ENCODE results near the gene ATXN2. TPM values are rescaled to one million over a fixed set of nuclear protein-coding genes. Genes with fewer than 3 reads are reported as not detected.

Gene ATXN2
- total and polyA plus RNA-seq, 9 of the 15 experiments (the other 6 are each of a cell fraction or from before 2014, with no cell fraction given): 16.8 to 67.8 (median 29.3) TPM

DNA sequence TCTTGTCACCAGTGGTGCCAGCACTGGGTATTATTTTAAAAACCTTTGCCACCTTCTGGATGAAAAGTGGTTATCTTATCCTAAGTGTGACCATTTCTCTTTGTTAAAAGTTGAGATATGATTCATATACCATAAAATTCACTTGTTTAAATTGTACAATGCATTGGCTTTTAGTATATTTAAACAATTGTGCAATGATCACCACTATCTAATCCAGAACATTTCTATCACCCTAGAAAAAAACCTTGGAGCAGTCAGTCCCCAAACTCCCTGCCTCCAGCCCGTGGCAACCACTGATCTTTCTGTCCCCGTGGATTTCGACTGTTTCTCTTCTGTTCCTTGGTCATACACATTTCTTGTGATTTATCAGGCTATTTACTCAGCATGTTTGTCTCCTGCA is 165.1 kb downstream of the ATXN2 start:
- DNase-seq (ENCODE audit: extremely low read depth in 1 of 4, low spot score in 3 of 4) (no peak), FAIRE-seq (no peak), ATAC-seq (no peak)
- Histone ChIP-seq H3K4me3 (no peak overlapping the region), H4K20me1 (replicated peaks; ENCODE audit: control insufficient read depth, insufficient read depth, low read length) (peaks cover 44% of the 10 kb centered on the region), H3K36me3 (ENCODE audit: control insufficient read depth, insufficient read depth, low read length) (peaks cover 70% of the 10 kb centered on the region; the same call in 2 of the 3 replicates), H3K27me3 (ENCODE audit: control insufficient read depth in 2 of 2, insufficient read depth in 2 of 2, low read length in 2 of 2) (no peaks in the 10 kb centered on the region), H3K9me3 (replicated peaks; ENCODE audit: control insufficient read depth, insufficient read depth, low read depth, low read length) (no peaks in the 10 kb centered on the region), H3K9ac (ENCODE audit: insufficient read depth in 1 of 2, low read depth in 2 of 2, low read length in 2 of 2) (peak overlapping the region in 1 of 2 experiments; percentile 9; a peak in 1 of 4 replicates), H3K4me1 (replicated peaks in 1 of 2; ENCODE audit: control insufficient read depth in 2 of 2, insufficient read depth in 2 of 2, low read length in 2 of 2) (peaks cover 22 to 55% of the 10 kb centered on the region in 2 experiments), H3K27ac (ENCODE audit: extremely low read depth, low read depth, low read length) (peak overlapping the region; percentile 28; the same call in 2 of the 3 replicates), H3K79me2 (ENCODE audit: control insufficient read depth, insufficient read depth, low read length) (peaks cover 97% of the 10 kb centered on the region), H3K4me2 (ENCODE audit: insufficient read depth, low read length) (no peak overlapping the region), H3K9me1 (ENCODE audit: control insufficient read depth, insufficient read depth, low read length) (no peaks in the 10 kb centered on the region), H2AFZ (ENCODE audit: low read depth, low read length) (no peak overlapping the region)
- in situ Hi-C loops (cut with MboI) (no loop called here), intact Hi-C loops (cut with micrococcal nuclease) (no loop called here)
- ChIA-PET POLR2A (interaction anchor here (1.0 to 2.3 kb wide), 5 partner anchors 8 to 18 kb away, joined by 4 to 16 read pairs (median 5); no protein-coding TSS in a partner anchor), CTCF (ENCODE audit: low intra/inter-chr PET ratio) (no interaction called here)
- BruUV-seq (replicated peaks): no TSS peak
- peak; percentile 48; the same call in 1 of the 2 replicates for TF ChIP-seq CEBPB (tag; IDR thresholded peaks at IDR 0.05)
- no peak for TF ChIP-seq GATAD2A (IDR thresholded peaks at IDR 0.05)
- 42% methylated on average over 3 of the region's 3 CpGs for WGBS (ENCODE audit: insufficient coverage, low coverage, missing lambda C conversion rate)

- no peaks in the 10 kb centered on the region for H3K9me1 ChIP-seq (ENCODE audit: control insufficient read depth, insufficient read depth, low read length)
- no peaks in the 10 kb centered on the region for H3K9me3 ChIP-seq (replicated peaks; ENCODE audit: control insufficient read depth, insufficient read depth, low read depth, low read length)
- 87% methylated on average over 6 of the region's 6 CpGs for WGBS (ENCODE audit: insufficient coverage, low coverage, missing lambda C conversion rate)
- DNase-seq (ENCODE audit: extremely low read depth in 1 of 4, low spot score in 3 of 4): no peak
- H3K27ac ChIP-seq (ENCODE audit: extremely low read depth, low read depth, low read length): no peak overlapping the region
- H3K9ac ChIP-seq (ENCODE audit: insufficient read depth in 1 of 2, low read depth in 2 of 2, low read length in 2 of 2): no peak overlapping the region
- ChIA-PET CTCF (ENCODE audit: low intra/inter-chr PET ratio) (no interaction called here), POLR2A (interaction anchor here (2.5 kb wide), 1 partner anchor 12 kb away, joined by 11 read pairs; no protein-coding TSS in a partner anchor)
- H3K36me3 ChIP-seq (ENCODE audit: control insufficient read depth, insufficient read depth, low read length): peaks cover 65% of the 10 kb centered on the region; the same call in 2 of the 3 replicates
- H3K4me3 ChIP-seq: no peak overlapping the region
- H3K79me2 ChIP-seq (ENCODE audit: control insufficient read depth, insufficient read depth, low read length): peaks cover 96% of the 10 kb centered on the region
- H3K4me1 ChIP-seq (replicated peaks in 1 of 2; ENCODE audit: control insufficient read depth in 2 of 2, insufficient read depth in 2 of 2, low read length in 2 of 2): peaks cover 23 to 56% of the 10 kb centered on the region in 2 experiments
- no peak for ATAC-seq
- intact Hi-C loops (cut with micrococcal nuclease): no loop called here
- no peaks in the 10 kb centered on the region for H3K27me3 ChIP-seq (ENCODE audit: control insufficient read depth in 2 of 2, insufficient read depth in 2 of 2, low read length in 2 of 2)
- FAIRE-seq: no peak
- BruUV-seq (replicated peaks): no TSS peak
- H2AFZ ChIP-seq (ENCODE audit: low read depth, low read length): no peak overlapping the region
- peaks cover 51% of the 10 kb centered on the region for H4K20me1 ChIP-seq (replicated peaks; ENCODE audit: control insufficient read depth, insufficient read depth, low read length)
- in situ Hi-C loops (cut with MboI): no loop called here
- no peak overlapping the region for H3K4me2 ChIP-seq (ENCODE audit: insufficient read depth, low read length)
- TF ChIP-seq ADNP (tag; IDR thresholded peaks at IDR 0.05): no peak
- TF ChIP-seq, protein P1, sequence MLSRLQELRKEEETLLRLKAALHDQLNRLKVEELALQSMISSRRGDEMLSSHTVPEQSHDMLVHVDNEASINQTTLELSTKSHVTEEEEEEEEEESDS (CRISPR knock-in tag; IDR thresholded peaks at IDR 0.05): no peak
- no peak for TF ChIP-seq HNRNPUL1 (IDR thresholded peaks at IDR 0.05; ENCODE audit: low read length)
- no peak for TF ChIP-seq ZNF143 (CRISPR knock-in tag; IDR thresholded peaks at IDR 0.05)
- TF ChIP-seq, protein P2, sequence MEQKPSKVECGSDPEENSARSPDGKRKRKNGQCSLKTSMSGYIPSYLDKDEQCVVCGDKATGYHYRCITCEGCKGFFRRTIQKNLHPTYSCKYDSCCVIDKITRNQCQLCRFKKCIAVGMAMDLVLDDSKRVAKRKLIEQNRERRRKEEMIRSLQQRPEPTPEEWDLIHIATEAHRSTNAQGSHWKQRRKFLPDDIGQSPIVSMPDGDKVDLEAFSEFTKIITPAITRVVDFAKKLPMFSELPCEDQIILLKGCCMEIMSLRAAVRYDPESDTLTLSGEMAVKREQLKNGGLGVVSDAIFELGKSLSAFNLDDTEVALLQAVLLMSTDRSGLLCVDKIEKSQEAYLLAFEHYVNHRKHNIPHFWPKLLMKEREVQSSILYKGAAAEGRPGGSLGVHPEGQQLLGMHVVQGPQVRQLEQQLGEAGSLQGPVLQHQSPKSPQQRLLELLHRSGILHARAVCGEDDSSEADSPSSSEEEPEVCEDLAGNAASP (IDR thresholded peaks at IDR 0.05): no peak
- no peak for TF ChIP-seq CTBP1 (IDR thresholded peaks at IDR 0.05; ENCODE audit: borderline replicate concordance)
- TF ChIP-seq SFPQ (IDR thresholded peaks at IDR 0.05; ENCODE audit: low read depth, low read length): no peak
- TF ChIP-seq PCBP2 (IDR thresholded peaks at IDR 0.05; ENCODE audit: low read depth, low read length, poor library complexity, severe bottlenecking): no peak
- no peak for TF ChIP-seq BCL6 (CRISPR knock-in tag; IDR thresholded peaks at IDR 0.05)
Measured at GRCh38 chr12:111431772-111432171, 167.3 kb downstream of the ATXN2 start.

Measured in K562 (cell line).